MM.1S (cell line): ENCODE results near the gene FAM124B.
A peak's percentile ranks its signal among the peaks of the same experiment; 100 is the strongest.

ENCODE experiments used
- DNase-seq: peaks from one replicate; pipeline ENCODE4 v3.0.0-alpha.2; 2015
- H2AFZ ChIP-seq: fragments of 300-600 bp; sonication (generic); 2 replicates; pipeline ENCODE4 v1.6.0; 2016; ENCODE audit warnings: antibody characterized with exemption, low read length
- H3F3A ChIP-seq: fragments of 300-600 bp; sonication (generic); 2 replicates; pipeline ENCODE4 v1.6.1; 2016; ENCODE audit warnings: mild to moderate bottlenecking, antibody characterized with exemption, low read length, moderate library complexity, mixed read lengths; ENCODE audit not compliant: insufficient read depth
- H3K27ac ChIP-seq: fragments of 300-600 bp; sonication (generic); 2 replicates; pipeline ENCODE4 v1.5.1; 2016; ENCODE audit warnings: mild to moderate bottlenecking, low read length
- H3K27me3 ChIP-seq: fragments of 300-600 bp; sonication (generic); replicated peaks from 2 replicates; pipeline ENCODE4 v1.6.0; 2016; ENCODE audit warnings: low read length; ENCODE audit not compliant: insufficient read depth
- H3K36me3 ChIP-seq: fragments of 300-600 bp; sonication (generic); replicated peaks from 2 replicates; pipeline ENCODE4 v1.6.1; 2016; ENCODE audit warnings: mild to moderate bottlenecking, low read length, mixed read lengths; ENCODE audit not compliant: insufficient read depth
- H3K4me1 ChIP-seq: fragments of 300-600 bp; sonication (generic); 2 replicates; pipeline ENCODE4 v1.6.1; 2016; ENCODE audit warnings: low read length, mixed read lengths
- H3K4me2 ChIP-seq: fragments of 300-600 bp; sonication (generic); 2 replicates; pipeline ENCODE4 v1.6.0; 2016; ENCODE audit warnings: low read depth, low read length
- H3K4me3 ChIP-seq: fragments of 300-600 bp; sonication (generic); 2 replicates; pipeline ENCODE4 v1.5.1; 2016; ENCODE audit warnings: low read length, mixed read lengths
- H3K79me2 ChIP-seq: fragments of 300-600 bp; sonication (generic); 2 replicates; pipeline ENCODE4 v1.6.1; 2016; ENCODE audit warnings: mixed run types, low read length, mixed read lengths
- H3K9ac ChIP-seq: fragments of 300-600 bp; sonication (generic); 2 replicates; pipeline ENCODE4 v1.6.1; 2016; ENCODE audit warnings: low read length, mixed read lengths
- H3K9me2 ChIP-seq: fragments of 300-600 bp; sonication (generic); replicated peaks from 2 replicates; pipeline ENCODE4 v1.6.1; 2016; ENCODE audit warnings: mild to moderate bottlenecking, low read length, mixed read lengths; ENCODE audit not compliant: insufficient read depth
- H3K9me3 ChIP-seq: fragments of 300-600 bp; sonication (generic); replicated peaks from 2 replicates; pipeline ENCODE4 v1.6.1; 2016; ENCODE audit warnings: mild to moderate bottlenecking, low read length, mixed read lengths; ENCODE audit not compliant: insufficient read depth
- H4K20me1 ChIP-seq: fragments of 300-600 bp; sonication (generic); 2 replicates; pipeline ENCODE4 v1.6.1; 2016; ENCODE audit warnings: mild to moderate bottlenecking, low read length, moderate library complexity, mixed read lengths; ENCODE audit not compliant: insufficient read depth
- CTCF ChIP-seq: fragments of 300-600 bp; sonication (generic); IDR thresholded peaks from 2 replicates; pipeline ENCODE4 v1.5.1; 2016; ENCODE audit warnings: antibody characterized with exemption, low read length, mixed read lengths
- EZH2 ChIP-seq: fragments of 300-600 bp; sonication (generic); optimal IDR thresholded peaks from 2 replicates; pipeline ENCODE3; 2017; ENCODE audit warnings: low read depth, mild to moderate bottlenecking, antibody characterized with exemption, low read length, mixed read lengths
- EZH2phosphoT487 ChIP-seq: fragments of 300-600 bp; sonication (generic); IDR thresholded peaks from 2 replicates; pipeline ENCODE4 v1.6.1; 2018; ENCODE audit warnings: antibody characterized with exemption, low read length

The FAM124B gene

DNA sequence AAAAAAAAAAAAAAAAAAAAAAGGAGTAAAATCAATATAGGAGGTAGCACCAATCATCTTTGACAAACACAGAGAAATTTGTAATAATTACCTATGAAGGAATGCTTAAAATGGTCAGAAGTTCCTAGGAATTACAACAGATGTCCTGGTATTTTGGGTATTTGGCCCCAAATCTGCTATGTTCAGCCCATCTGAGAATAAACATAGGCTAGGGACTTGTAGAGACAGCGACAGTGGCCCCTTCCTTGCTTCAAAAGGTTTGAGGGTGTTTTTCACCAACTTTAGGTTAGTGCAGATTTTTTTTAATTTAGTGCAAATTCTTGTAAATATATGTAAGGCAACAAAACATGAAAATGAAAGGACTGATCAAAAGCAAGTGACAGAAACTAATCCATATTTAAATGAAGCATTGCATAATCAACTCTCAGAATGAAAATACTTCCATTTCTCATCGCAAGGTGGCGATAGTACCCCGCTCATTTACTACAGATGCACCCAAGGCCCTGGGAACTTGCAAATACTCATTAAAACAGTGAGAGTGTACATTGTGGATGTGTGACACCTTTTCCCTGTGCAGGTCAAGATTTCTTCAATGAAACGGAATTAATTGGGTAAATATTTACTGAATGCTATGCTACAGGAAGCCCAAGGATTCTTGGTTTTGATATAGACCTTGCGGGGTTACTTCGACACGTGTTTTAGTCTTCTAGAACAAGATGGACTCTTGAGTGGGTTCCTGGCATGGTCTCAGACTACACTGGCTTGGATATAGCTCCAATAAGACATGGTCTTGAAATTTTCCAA lies 44.6 kb downstream of the FAM124B start:
- Histone ChIP-seq H3K27me3 (no peaks in the 10 kb centered on the region), H3K79me2 (no peaks in the 10 kb centered on the region), H3K27ac (no peak overlapping the region), H3K9me2 (no peaks in the 10 kb centered on the region), H3K4me1 (no peaks in the 10 kb centered on the region), H3K9me3 (no peaks in the 10 kb centered on the region), H3K9ac (no peak overlapping the region), H3K36me3 (no peaks in the 10 kb centered on the region), H3F3A (no peaks in the 10 kb centered on the region), H4K20me1 (no peaks in the 10 kb centered on the region), H2AFZ (no peak overlapping the region), H3K4me3 (no peak overlapping the region), H3K4me2 (no peak overlapping the region)
- TF ChIP-seq EZH2: no peak
- peak; percentile 78 for TF ChIP-seq CTCF
- DNase-seq: peak; percentile 55

DNA sequence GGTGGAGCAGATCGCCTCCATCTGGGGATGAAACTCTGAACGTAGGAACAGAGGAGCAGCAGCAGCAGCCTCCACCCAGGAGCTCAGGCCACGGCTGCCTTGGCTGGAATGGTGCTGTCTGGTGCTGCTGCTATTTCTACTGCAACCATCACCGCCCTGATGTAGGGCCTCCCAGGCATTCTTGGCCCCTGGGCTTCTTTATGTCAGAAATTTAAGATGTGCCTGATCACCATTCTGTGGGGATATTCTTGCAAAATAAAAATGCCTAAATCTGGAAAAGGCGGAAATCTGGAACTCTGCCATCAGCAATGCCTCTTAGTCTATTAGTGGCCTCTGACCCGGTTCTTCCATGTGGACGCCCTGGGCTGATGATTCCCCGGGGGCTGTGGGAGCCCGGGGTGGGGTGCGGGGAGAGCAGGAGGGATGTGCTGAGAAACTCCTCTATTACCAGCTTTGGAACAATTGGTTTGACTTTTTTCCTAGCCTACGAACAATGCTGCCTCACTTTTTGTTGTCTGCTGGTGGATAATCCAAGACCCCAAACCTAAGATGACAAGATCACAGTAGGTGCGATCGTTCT lies 47.2 kb downstream of the FAM124B start:
- TF ChIP-seq EZH2phosphoT487: no peak
- no peak for TF ChIP-seq EZH2
- TF ChIP-seq CTCF: no peak
- no peak overlapping the region for H3K9ac ChIP-seq
- no peaks in the 10 kb centered on the region for H3F3A ChIP-seq
- no peaks in the 10 kb centered on the region for H3K79me2 ChIP-seq
- H3K4me1 ChIP-seq: no peaks in the 10 kb centered on the region
- H4K20me1 ChIP-seq: no peaks in the 10 kb centered on the region
- no peaks in the 10 kb centered on the region for H3K27me3 ChIP-seq
- H3K36me3 ChIP-seq: no peaks in the 10 kb centered on the region
- H3K4me2 ChIP-seq: no peak overlapping the region
- no peak overlapping the region for H3K4me3 ChIP-seq
- no peaks in the 10 kb centered on the region for H3K9me2 ChIP-seq
- no peaks in the 10 kb centered on the region for H3K9me3 ChIP-seq
- no peak for DNase-seq
- no peak overlapping the region for H2AFZ ChIP-seq
- H3K27ac ChIP-seq: no peak overlapping the region

DNA sequence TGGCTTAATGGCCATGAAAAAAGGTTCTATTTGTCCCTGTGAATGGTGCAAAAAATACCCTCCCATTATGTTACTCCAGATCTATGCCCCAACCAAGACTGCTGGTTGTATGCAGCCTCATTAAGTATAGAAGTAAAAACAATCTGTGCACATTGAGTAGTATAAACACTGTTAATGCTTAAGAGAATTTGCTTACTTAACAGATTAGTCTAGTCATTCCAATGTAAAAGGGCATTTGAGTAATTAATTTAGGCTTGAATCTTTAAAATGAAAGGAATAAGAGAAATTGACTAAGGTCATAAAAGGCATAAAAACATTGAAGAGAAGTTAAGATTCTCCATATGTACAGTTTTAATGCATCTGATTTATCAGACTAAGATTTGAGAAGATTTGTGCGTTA lies 51.2 kb downstream of the FAM124B start:
- Histone ChIP-seq H3K79me2 (no peaks in the 10 kb centered on the region), H3K4me1 (no peaks in the 10 kb centered on the region), H3K9ac (no peak overlapping the region), H3K9me2 (no peaks in the 10 kb centered on the region), H3K4me2 (no peak overlapping the region), H3K27ac (no peak overlapping the region), H2AFZ (no peak overlapping the region), H3K36me3 (no peaks in the 10 kb centered on the region), H3K9me3 (no peaks in the 10 kb centered on the region), H3K27me3 (no peaks in the 10 kb centered on the region), H3K4me3 (no peak overlapping the region), H3F3A (no peaks in the 10 kb centered on the region), H4K20me1 (no peaks in the 10 kb centered on the region)
- DNase-seq: no peak
- TF ChIP-seq EZH2phosphoT487 (no peak), CTCF (no peak), EZH2 (no peak)
